NT2/D1 (cell line): ENCODE measurements around the gene KLHL7.

ENCODE experiments used
- YY1 ChIP-seq: IDR thresholded peaks from 2 replicates; pipeline ENCODE4 v1.6.1; 2011; ENCODE audit not compliant: insufficient read length, insufficient read depth
- ZNF274 ChIP-seq: IDR thresholded peaks from 2 replicates; pipeline ENCODE4 v1.6.1; 2011; ENCODE audit warnings: mild to moderate bottlenecking, low read depth, low read length

DNA sequence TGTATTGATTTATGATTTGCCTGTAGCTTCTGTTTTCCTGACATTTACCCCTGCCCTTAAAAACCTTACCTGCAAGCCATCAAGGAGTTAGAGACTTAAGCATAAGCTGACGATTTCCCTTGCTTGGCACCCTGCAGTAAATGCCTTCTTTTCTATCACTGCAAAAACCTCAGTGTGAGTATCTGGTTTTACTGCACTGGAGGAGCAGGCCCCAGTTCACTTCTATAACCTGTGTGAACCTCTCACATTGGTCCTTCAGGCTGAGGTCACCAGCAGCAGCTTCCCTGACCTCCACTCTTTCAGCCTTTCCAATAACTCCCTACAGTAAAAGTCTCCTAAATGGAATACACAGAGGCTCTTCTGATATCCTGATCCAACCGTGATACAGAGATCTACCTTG lies 106.8 kb downstream of the KLHL7 start:
- no peak for TF ChIP-seq ZNF274
- no peak for TF ChIP-seq YY1
